ENCODE measurements around the gene GHRHR.

Gene GHRHR

DNA sequence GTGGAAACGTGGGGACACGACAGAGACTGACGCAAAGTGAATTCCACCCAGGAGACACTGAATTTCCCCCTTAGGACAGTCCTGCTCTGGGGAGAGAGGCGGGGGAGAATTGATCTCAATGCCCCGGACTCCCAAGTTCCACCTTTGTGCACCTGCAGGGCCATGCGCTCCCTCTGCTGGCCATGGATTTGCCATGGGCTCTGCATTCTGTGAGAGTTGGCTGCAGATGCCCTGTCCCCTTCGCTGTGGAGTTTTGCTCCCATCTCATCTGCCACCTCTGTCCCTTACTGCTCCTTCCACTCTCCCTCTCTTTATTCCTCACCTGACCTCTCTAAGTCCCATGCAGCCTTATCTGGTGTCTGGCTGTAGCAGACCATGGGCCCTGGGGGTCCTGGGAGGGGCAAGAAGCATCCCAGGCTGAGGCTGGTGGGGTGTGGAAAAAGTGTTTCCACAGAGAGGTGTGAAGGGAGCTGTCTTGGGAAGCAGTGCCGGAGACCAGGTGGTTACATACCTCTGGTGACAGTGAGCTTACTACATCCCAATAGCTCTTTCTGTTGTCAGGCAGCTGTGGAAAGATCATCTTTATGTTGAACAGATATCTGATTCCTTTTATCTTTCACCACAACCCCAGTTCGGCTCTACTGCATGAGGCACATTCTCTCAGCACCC is 14.3 kb downstream of the GHRHR start:
- no peak for DNase-seq (ENCODE audit: low spot score)
- TF ChIP-seq, protein P1, sequence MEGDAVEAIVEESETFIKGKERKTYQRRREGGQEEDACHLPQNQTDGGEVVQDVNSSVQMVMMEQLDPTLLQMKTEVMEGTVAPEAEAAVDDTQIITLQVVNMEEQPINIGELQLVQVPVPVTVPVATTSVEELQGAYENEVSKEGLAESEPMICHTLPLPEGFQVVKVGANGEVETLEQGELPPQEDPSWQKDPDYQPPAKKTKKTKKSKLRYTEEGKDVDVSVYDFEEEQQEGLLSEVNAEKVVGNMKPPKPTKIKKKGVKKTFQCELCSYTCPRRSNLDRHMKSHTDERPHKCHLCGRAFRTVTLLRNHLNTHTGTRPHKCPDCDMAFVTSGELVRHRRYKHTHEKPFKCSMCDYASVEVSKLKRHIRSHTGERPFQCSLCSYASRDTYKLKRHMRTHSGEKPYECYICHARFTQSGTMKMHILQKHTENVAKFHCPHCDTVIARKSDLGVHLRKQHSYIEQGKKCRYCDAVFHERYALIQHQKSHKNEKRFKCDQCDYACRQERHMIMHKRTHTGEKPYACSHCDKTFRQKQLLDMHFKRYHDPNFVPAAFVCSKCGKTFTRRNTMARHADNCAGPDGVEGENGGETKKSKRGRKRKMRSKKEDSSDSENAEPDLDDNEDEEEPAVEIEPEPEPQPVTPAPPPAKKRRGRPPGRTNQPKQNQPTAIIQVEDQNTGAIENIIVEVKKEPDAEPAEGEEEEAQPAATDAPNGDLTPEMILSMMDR (IDR thresholded peaks at IDR 0.05; ENCODE audit: extremely low read depth, missing control alignments): peak; percentile 27

GRCh38 chr7:30979027-30979426 is 15.3 kb downstream of the GHRHR start:
- TF ChIP-seq, protein P1 (IDR thresholded peaks at IDR 0.05; ENCODE audit: extremely low read depth, missing control alignments): no peak
- no peak for DNase-seq (ENCODE audit: low spot score)

DNA sequence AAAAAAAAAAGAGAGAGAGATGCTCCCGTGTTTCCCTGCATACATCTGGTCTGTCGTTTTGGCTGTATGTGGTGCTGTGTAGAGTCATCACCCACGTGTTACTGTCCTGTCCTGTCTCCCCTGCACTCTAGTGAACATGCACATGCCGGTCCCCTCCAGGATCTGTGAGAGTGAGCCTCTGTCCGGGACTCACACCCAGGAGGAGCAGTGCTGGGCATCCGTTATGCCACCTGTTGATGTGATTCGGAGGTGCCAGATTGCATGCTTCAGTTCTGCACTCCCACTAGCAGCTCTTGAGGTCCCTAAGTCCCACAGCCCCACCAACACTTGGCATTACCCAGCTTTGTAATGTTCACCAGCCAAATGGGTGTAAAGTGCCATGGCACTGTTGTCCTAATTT is 16.4 kb downstream of the GHRHR start:
- TF ChIP-seq, protein P1 (IDR thresholded peaks at IDR 0.05; ENCODE audit: extremely low read depth, missing control alignments): no peak
- no peak for DNase-seq (ENCODE audit: low spot score)

- TF ChIP-seq, protein P1 (IDR thresholded peaks at IDR 0.05; ENCODE audit: extremely low read depth, missing control alignments): no peak
- no peak for DNase-seq (ENCODE audit: low spot score)
Observed at GRCh38 chr7:30980751-30981150, 17.0 kb downstream of the GHRHR start.

DNA sequence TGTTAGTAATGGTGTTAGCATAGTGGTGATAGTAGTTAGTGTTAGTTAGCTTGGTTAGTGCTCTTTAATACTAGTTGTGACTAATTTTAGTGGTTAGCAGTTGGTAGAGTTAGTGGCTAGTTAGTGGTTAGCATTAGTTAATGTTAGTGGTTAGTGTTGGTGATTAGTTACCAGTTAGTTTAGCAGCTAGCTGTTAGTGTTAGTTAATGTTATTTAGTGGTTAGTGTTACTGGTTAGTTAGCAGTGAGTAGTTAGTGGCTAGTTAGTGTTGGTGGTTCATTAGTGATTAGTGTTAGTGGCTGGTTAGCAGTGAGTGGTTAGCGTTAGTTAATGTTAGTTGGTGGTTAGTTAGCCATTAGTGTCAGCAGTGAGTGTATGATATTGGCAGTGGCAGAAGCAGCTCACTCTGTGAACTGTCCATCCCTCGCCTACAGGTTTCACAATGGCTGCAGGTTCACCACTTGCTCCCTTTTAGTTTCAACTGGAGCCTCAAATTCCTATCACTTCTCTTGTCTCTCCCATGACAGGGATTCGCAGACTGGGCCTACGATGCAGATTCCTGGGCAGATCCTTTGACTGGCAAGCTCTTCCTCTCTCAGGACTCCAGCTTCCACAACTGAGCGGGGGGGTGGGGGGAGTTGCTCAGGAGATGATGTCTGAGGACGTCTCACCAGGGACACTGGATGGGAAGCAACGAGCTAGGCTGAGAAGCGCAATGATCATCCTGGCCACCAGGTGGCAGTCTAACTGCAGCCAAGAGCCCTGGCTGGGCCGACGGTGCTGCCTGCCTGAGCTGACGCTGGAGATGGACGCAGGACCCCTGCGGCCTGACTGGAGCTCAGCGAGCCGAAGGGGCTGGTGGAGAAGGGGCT is 19.5 kb downstream of the GHRHR start:
- TF ChIP-seq, protein P1 (IDR thresholded peaks at IDR 0.05; ENCODE audit: extremely low read depth, missing control alignments): peak; percentile 94
- DNase-seq (ENCODE audit: low spot score): peak; percentile 83

DNA sequence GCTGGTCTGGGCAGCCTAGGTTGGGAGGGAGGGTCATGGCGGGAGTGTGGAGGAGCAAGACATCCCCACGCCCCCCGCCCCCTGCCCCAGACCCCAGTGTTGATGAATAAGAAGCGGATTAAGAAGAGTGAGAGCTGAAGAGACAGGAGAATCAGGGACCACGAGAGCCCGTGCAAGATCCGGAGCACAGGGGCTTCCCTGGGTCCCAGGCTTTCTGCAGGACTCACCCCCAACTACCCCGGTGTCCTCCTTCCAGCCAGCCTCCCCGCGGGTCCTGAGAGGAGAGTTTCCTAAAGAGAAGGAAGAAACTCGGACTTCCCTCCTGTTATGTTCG is 20.1 kb downstream of the GHRHR start:
- TF ChIP-seq, protein P1 (IDR thresholded peaks at IDR 0.05; ENCODE audit: extremely low read depth, missing control alignments): no peak
- no peak for DNase-seq (ENCODE audit: low spot score)

- no peak for DNase-seq (ENCODE audit: low spot score)
- TF ChIP-seq, protein P1 (IDR thresholded peaks at IDR 0.05; ENCODE audit: extremely low read depth, missing control alignments): no peak
Observed at GRCh38 chr7:30984359-30985107, 20.8 kb downstream of the GHRHR start.
